GM20000 (cell line): ENCODE results near the gene TAS1R3.
A peak's percentile ranks its signal among the peaks of the same experiment; 100 is the strongest.

Experiments
- DNase-seq: peaks from one replicate; pipeline ENCODE4 v3.0.0; 2012; ENCODE audit warnings: low spot score
- CTCF ChIP-seq: IDR thresholded peaks from 2 replicates; pipeline ENCODE4 v1.5.1; 2012; ENCODE audit warnings: mild to moderate bottlenecking, control low read depth; ENCODE audit errors: extremely low read depth, missing control alignments

Gene TAS1R3

GRCh38 chr1:1324524-1325287 lies 6.4 kb upstream of the TAS1R3 start, which contains the start of the genes CPTP and INTS11:
CPTP (plus strand) TSS chr1:1324802; CDS start chr1:1326911, 2,109 bp downstream.
INTS11 (minus strand) TSS chr1:1324660; CDS start chr1:1324608, 52 bp downstream.
- TF ChIP-seq CTCF = no peak
- DNase-seq = peak; percentile 100

DNA sequence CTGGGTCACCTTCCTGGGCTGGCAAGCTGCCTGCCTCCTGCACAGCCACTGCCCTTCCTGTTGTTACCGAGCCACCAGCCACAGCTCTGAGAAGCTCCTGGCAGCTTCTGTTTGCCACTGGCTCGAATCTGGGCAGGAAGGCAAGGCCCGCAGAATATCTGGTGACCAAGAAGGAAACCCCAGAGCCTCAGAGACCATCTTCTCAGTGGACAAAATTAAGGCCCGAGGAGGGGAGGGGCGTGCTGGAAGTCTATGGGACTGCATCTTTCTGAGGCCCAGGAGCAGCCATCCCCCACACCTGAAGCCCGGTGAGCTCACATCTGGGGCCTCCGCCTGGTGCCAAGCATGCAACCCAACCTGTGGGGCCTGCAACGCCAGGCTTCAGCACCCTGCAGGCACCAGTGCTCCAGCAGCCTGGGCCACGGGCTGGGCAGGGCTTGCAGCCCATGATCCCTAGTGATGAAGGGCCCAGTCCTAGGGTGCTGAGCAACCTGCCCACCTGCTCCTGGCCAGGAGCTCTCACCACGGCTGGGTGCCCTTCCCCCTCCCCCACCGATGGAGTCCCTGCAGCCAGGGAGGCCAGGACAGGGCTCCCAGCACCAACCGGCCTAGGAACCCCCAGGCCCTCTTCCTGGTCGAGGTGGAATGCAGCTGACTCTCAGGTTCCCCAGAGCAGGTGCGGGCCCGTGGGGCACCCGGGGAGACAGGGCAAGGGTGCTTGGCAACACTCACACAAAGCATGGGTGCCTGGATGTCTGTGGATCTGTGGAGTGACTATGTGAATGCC lies 5.6 kb upstream of the TAS1R3 start:
- no peak for DNase-seq
- no peak for TF ChIP-seq CTCF

DNA sequence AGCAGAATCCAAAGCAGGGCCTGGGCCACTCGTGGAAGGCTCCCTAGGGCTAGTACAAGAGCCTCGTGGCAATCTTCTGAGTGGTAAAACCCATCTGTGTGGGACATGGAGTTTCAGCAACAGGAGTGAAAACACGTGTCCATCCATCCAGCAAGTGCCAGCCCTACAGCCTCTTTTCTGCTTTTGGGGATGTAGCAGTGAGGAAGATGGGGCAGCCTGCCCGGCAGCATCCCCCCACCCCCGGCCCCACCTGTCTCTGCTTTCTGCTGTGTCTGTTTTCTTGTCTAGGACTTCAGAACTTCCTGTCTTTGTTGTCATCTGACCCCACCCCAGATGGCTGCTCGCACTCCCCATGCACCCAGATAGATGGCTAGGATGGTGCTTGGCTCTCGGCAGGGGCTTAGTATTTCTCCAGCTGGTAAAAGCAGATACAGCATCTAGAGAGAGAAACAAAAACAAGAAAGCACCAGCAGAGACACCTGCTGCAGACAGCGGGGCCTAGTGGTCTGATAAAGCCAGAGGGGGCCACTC lies 4.9 kb upstream of the TAS1R3 start:
- DNase-seq = no peak
- no peak for TF ChIP-seq CTCF

DNA sequence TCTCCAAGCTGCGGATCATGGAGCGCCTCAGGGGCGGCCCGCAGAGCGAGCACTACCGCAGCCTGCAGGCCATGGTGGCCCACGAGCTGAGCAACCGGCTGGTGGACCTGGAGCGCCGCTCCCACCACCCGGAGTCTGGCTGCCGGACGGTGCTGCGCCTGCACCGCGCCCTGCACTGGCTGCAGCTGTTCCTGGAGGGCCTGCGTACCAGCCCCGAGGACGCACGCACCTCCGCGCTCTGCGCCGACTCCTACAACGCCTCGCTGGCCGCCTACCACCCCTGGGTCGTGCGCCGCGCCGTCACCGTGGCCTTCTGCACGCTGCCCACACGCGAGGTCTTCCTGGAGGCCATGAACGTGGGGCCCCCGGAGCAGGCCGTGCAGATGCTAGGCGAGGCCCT lies 3.8 kb upstream of the TAS1R3 start:
- TF ChIP-seq CTCF = no peak
- DNase-seq = no peak

GRCh38 chr1:1328254-1328653 lies 2.8 kb upstream of the TAS1R3 start:
- TF ChIP-seq CTCF = no peak
- no peak for DNase-seq

DNA sequence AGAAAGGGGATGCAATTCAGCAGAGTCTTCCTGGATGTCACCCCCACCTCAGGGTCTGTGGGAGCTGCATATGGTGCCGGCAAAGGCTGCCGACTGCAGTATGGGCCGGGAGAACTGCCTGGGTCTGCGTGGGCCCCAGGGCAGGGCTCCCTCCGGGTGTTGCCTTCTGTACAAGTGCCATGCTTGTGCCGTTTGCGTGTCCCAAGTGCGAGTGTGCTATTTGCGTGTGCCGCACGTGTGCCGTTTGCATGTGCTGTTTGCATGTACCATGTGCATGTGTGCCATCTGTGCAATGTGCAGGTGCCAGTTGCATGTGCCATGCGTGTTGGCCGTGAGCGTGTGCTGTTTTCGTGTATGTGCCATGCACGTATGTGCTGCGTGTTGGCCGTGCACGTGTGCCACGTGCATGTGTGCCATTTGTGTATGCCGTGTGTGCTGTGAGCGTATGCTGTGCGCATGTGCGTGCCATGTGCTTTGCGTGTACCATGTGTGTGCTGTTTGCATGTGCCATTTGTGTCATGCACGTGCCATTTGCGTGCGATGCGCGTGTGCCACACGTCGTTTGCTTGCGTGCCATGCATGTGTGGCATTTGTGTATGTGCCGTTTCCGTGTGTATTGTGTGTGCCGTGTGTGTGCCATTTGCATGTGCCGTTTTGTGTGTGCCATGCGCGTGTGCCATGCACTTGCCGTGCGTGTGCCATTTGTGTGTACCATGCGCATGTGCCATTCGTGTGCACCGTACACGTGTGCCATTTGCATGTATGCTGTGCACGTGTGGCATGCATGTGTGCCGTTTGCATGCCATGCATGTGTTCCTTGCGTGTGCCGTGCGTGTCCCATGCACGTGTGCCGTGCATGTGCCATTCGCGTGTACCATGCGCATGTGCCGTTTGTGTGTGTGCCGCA lies 1.5 kb upstream of the TAS1R3 start:
- DNase-seq = no peak
- no peak for TF ChIP-seq CTCF
